K562 (cell line): ENCODE data around the gene PDF. TPM values are rescaled to one million over a fixed set of nuclear protein-coding genes. Genes with fewer than 3 reads are reported as not detected.

Source experiments
- CHD7 ChIP-seq: fragments of 200-600 bp; sonication (generic); IDR thresholded peaks from one replicate; pipeline ENCODE4 v1.6.1; 2012; ENCODE audit warnings: mild to moderate bottlenecking, low read depth, low read length, inconsistent platforms
- POLR3A ChIP-seq: IDR thresholded peaks from 2 replicates; pipeline ENCODE4 v1.6.1; 2011; ENCODE audit warnings: borderline replicate concordance, mild to moderate bottlenecking, moderate library complexity; ENCODE audit not compliant: insufficient read length, insufficient read depth; ENCODE audit errors: extremely low read depth
- RBM25 ChIP-seq: fragments of 200-400 bp; formaldehyde crosslinking; IDR thresholded peaks from 2 replicates; pipeline ENCODE4 v1.6.1; 2018; ENCODE audit warnings: low read length, low read depth, moderate library complexity; ENCODE audit not compliant: severe bottlenecking
- SIN3B ChIP-seq: fragments of 450-650 bp; IDR thresholded peaks from 2 replicates; pipeline ENCODE4 v1.6.1; 2017; ENCODE audit warnings: low read depth, mild to moderate bottlenecking, moderate library complexity
- THAP7 ChIP-seq: fragments of 250-450 bp; sonication (Bioruptor Pico); IDR thresholded peaks from 2 replicates; pipeline ENCODE4 v1.5.0; 2021
- ZNF655 ChIP-seq: fragments of 250-450 bp; sonication (Bioruptor Pico); IDR thresholded peaks from 2 replicates; pipeline ENCODE4 v1.5.0; 2021
- polyA plus RNA-seq, 8 experiments: library from polyadenylated mRNA; depleted of rRNA in 4 of 8; stranded (reverse) in 5 of 8; unstranded in 3 of 8; fragments of >200 nt; fragmentation: Nextera tagmentation in 2 of 8; fragmentation: Illumina TruSeq in 1 of 8; extraction: Ambion mirVana in 2 of 8; extraction: Trizol in 1 of 8; gene quantifications; 2 replicates each; pipeline versions ENCODE4 v1.2.1 to v1.2.3, GENCODE V29; 2011 to 2014; ENCODE audit warnings: inconsistent platforms in 1 of 8, missing spikeins in 1 of 8
- total RNA-seq, 7 experiments: library from RNA; depleted of rRNA in 6 of 7; stranded (reverse); fragments of >200 nt in 6 of 7; fragmentation: Illumina TruSeq in 2 of 7; extraction: Trizol in 2 of 7; gene quantifications; 2 replicates each; pipeline versions ENCODE4 v1.2.1 to v1.2.3, GENCODE V29; 2011 to 2021; ENCODE audit warnings: low replicate concordance in 1 of 7

The PDF gene
- total and polyA plus RNA-seq, 9 of the 15 experiments (the other 6 are each of a cell fraction or from before 2014, with no cell fraction given), result 0.15 to 72.4 (median 5.6) TPM

GRCh38 chr16:69314534-69314933 is 15.9 kb downstream of the PDF start (continued):
- TF ChIP-seq RBM25, result no peak
- no peak for TF ChIP-seq THAP7 (CRISPR knock-in tag)
- no peak for TF ChIP-seq ZNF655 (CRISPR knock-in tag)
- no peak for TF ChIP-seq CHD7
- TF ChIP-seq POLR3A, result no peak
- no peak for TF ChIP-seq SIN3B
